Kidney epithelial cell (primary cell): ENCODE data around the gene TNFRSF12A. TPM values are rescaled to one million over a fixed set of nuclear protein-coding genes. Genes with fewer than 3 reads are reported as not detected.

Source experiments
- DNase-seq: peaks from one replicate; pipeline ENCODE4 v3.0.0-alpha.2; 2010; ENCODE audit warnings: low read depth
- H3K27me3 ChIP-seq: 2 replicates; pipeline ENCODE4 v1.6.0; 2011; ENCODE audit warnings: low read length; ENCODE audit not compliant: control insufficient read depth, insufficient read depth
- H3K36me3 ChIP-seq: 2 replicates; pipeline ENCODE4 v1.5.1; 2011; ENCODE audit warnings: low read length; ENCODE audit not compliant: control insufficient read depth, insufficient read depth
- H3K4me3 ChIP-seq: 2 replicates; pipeline ENCODE4 v1.5.1; 2011; ENCODE audit warnings: low read depth, mild to moderate bottlenecking, control low read depth, low read length
- CTCF ChIP-seq: IDR thresholded peaks from 2 replicates; pipeline ENCODE4 v1.5.1; 2011; ENCODE audit warnings: mild to moderate bottlenecking, moderate library complexity, low read length, control low read depth, inconsistent platforms; ENCODE audit not compliant: insufficient read depth, poor library complexity, severe bottlenecking
- total RNA-seq: library from RNA; depleted of rRNA; stranded (reverse); fragments of >200 nt; gene quantifications from 2 replicates; pipeline ENCODE4 v1.2.3, GENCODE V29; 2015

The TNFRSF12A gene
- total RNA-seq, 1 donor from 2014 or later = 572 TPM

GRCh38 chr16:3004781-3005284 is 15.3 kb upstream of the TNFRSF12A start:
- Histone ChIP-seq H3K27me3 (peaks cover 4% of the 10 kb centered on the region), H3K36me3 (no peaks in the 10 kb centered on the region), H3K4me3 (peak overlapping the region; percentile 21)
- no peak for TF ChIP-seq CTCF
- no peak for DNase-seq

- DNase-seq = no peak
- Histone ChIP-seq H3K27me3 (peaks cover 10% of the 10 kb centered on the region), H3K4me3 (no peak overlapping the region), H3K36me3 (no peaks in the 10 kb centered on the region)
- TF ChIP-seq CTCF = no peak
Measured at GRCh38 chr16:3007059-3007956, 12.9 kb upstream of the TNFRSF12A start.

- Histone ChIP-seq H3K27me3 (peaks cover 15% of the 10 kb centered on the region), H3K4me3 (no peak overlapping the region), H3K36me3 (no peaks in the 10 kb centered on the region)
- DNase-seq = no peak
- TF ChIP-seq CTCF = no peak
Measured at GRCh38 chr16:3007957-3008689, 12.0 kb upstream of the TNFRSF12A start.

GRCh38 chr16:3008690-3009037 is 11.5 kb upstream of the TNFRSF12A start:
- H3K36me3 ChIP-seq = no peaks in the 10 kb centered on the region
- H3K27me3 ChIP-seq = peaks cover 15% of the 10 kb centered on the region
- no peak for DNase-seq
- H3K4me3 ChIP-seq = no peak overlapping the region
- TF ChIP-seq CTCF = no peak

- no peak for DNase-seq
Measured at GRCh38 chr16:3009568-3010390, 10.4 kb upstream of the TNFRSF12A start.

More at GRCh38 chr16:3009568-3010390, 10.4 kb upstream of the TNFRSF12A start:
- Histone ChIP-seq H3K27me3 (peaks cover 14% of the 10 kb centered on the region), H3K36me3 (no peaks in the 10 kb centered on the region), H3K4me3 (no peak overlapping the region)
- TF ChIP-seq CTCF = no peak
